Esophagus (tissue), 2 donors: ENCODE results near the gene CYP4V2. TPM values are rescaled to one million over a fixed set of nuclear protein-coding genes. Genes with fewer than 3 reads are reported as not detected.

Experiments
- H3K27ac ChIP-seq, 2 donors: one replicate each; pipeline ENCODE4 v1.5.1; 2013; ENCODE audit warnings: low read depth in 2 of 2, mild to moderate bottlenecking in 2 of 2, inconsistent platforms in 1 of 2, low read length in 1 of 2, moderate library complexity in 1 of 2
- H3K27me3 ChIP-seq, 2 donors: one replicate each; pipeline ENCODE4 v1.6.1; 2013; ENCODE audit warnings: low read length in 2 of 2, control low read depth in 1 of 2, mild to moderate bottlenecking in 1 of 2; ENCODE audit not compliant: insufficient read depth in 2 of 2, control insufficient read depth in 1 of 2
- H3K36me3 ChIP-seq, 2 donors: one replicate each; pipeline ENCODE4 v1.6.1; 2013; ENCODE audit warnings: low read length in 1 of 2; ENCODE audit not compliant: control insufficient read depth in 2 of 2, insufficient read depth in 2 of 2
- H3K4me1 ChIP-seq, 2 donors: one replicate each; pipeline ENCODE4 v1.6.1; 2013; ENCODE audit warnings: low read length in 1 of 2; ENCODE audit not compliant: control insufficient read depth in 2 of 2, insufficient read depth in 2 of 2
- H3K4me3 ChIP-seq, 2 donors: one replicate each; pipeline ENCODE4 v1.5.1; 2013; ENCODE audit warnings: low read length in 2 of 2, mild to moderate bottlenecking in 2 of 2, low read depth in 1 of 2, moderate library complexity in 1 of 2
- H3K9me3 ChIP-seq, 2 donors: one replicate each; pipeline ENCODE4 v1.6.1; 2013; ENCODE audit warnings: mild to moderate bottlenecking in 2 of 2, low read depth in 1 of 2, low read length in 1 of 2, moderate library complexity in 1 of 2; ENCODE audit not compliant: control insufficient read depth in 2 of 2, insufficient read depth in 1 of 2
- WGBS, 2 donors: extraction: QIAGEN DNeasy Blood & Tissue Kit; methylation state at CpG; one replicate each; pipeline ENCODE4 v1.1.7; 2013; 5-methylcytosine and 5-hydroxymethylcytosine counted together
- polyA plus RNA-seq, 2 donors: library from polyadenylated mRNA; stranded (reverse); fragments of 200-250 nt; gene quantifications; one replicate each; pipeline ENCODE4 v1.2.3, GENCODE V29; 2013
- donor health status: healthy with polysubstance abuse.
- donor health status: Bipolar disorder and iron deficiency.

CYP4V2 gene
- polyA plus RNA-seq, 2 donors = 4.4 to 6.4 TPM

GRCh38 chr4:186158021-186158813 is 33.1 kb upstream of the CYP4V2 start:
- H3K9me3 ChIP-seq = no peaks in the 10 kb centered on the region
- no peak overlapping the region for H3K4me3 ChIP-seq
- no peaks in the 10 kb centered on the region for H3K27me3 ChIP-seq
- H3K36me3 ChIP-seq = peaks cover 0 to 4% of the 10 kb centered on the region in 2 donors
- no peaks in the 10 kb centered on the region for H3K4me1 ChIP-seq
- WGBS, 2 donors = 80 to 84% methylated on average over 17 of the region's 17 CpGs
- no peak overlapping the region for H3K27ac ChIP-seq

GRCh38 chr4:186158966-186159365 is 32.4 kb upstream of the CYP4V2 start:
- 82 to 87% methylated on average over 5 of the region's 5 CpGs for whole genome bisulfite sequencing, 2 donors
- H3K27me3 ChIP-seq = no peaks in the 10 kb centered on the region
- H3K4me1 ChIP-seq = no peaks in the 10 kb centered on the region
- H3K36me3 ChIP-seq = peaks cover 0 to 4% of the 10 kb centered on the region in 2 donors
- H3K27ac ChIP-seq = no peak overlapping the region
- H3K9me3 ChIP-seq = no peaks in the 10 kb centered on the region
- H3K4me3 ChIP-seq = no peak overlapping the region

- no peak overlapping the region for H3K27ac ChIP-seq
- H3K4me1 ChIP-seq = no peaks in the 10 kb centered on the region
- WGBS, 2 donors = 86 to 88% methylated on average over 6 of the region's 6 CpGs
- H3K27me3 ChIP-seq = no peaks in the 10 kb centered on the region
- H3K36me3 ChIP-seq = peaks cover 0 to 4% of the 10 kb centered on the region in 2 donors
- H3K4me3 ChIP-seq = no peak overlapping the region
- no peaks in the 10 kb centered on the region for H3K9me3 ChIP-seq
These were observed 31.8 kb upstream of the CYP4V2 start for GRCh38 chr4:186159613-186160012.

- Histone ChIP-seq H3K4me1 (no peaks in the 10 kb centered on the region), H3K4me3 (no peak overlapping the region), H3K36me3 (peaks cover 0 to 4% of the 10 kb centered on the region in 2 donors), H3K9me3 (no peaks in the 10 kb centered on the region), H3K27me3 (no peaks in the 10 kb centered on the region), H3K27ac (no peak overlapping the region)
- 42 to 51% methylated on average over 6 of the region's 6 CpGs for WGBS, 2 donors
These were observed 30.2 kb upstream of the CYP4V2 start for GRCh38 chr4:186161138-186161537.

- no peaks in the 10 kb centered on the region for H3K9me3 ChIP-seq
- no peaks in the 10 kb centered on the region for H3K4me1 ChIP-seq
- H3K27me3 ChIP-seq = no peaks in the 10 kb centered on the region
- H3K4me3 ChIP-seq = no peak overlapping the region
- 89 to 91% methylated on average over 15 of the region's 15 CpGs for WGBS, 2 donors
- no peak overlapping the region for H3K27ac ChIP-seq
- H3K36me3 ChIP-seq = no peaks in the 10 kb centered on the region
These were observed 24.4 kb upstream of the CYP4V2 start for GRCh38 chr4:186166852-186167512.

- H3K9me3 ChIP-seq = no peaks in the 10 kb centered on the region
- no peak overlapping the region for H3K27ac ChIP-seq
- H3K4me3 ChIP-seq = no peak overlapping the region
- no peaks in the 10 kb centered on the region for H3K27me3 ChIP-seq
- no peaks in the 10 kb centered on the region for H3K36me3 ChIP-seq
- H3K4me1 ChIP-seq = no peaks in the 10 kb centered on the region
- WGBS, 2 donors = 86 to 93% methylated on average over 5 of the region's 5 CpGs
These were observed 23.8 kb upstream of the CYP4V2 start for GRCh38 chr4:186167605-186168004.

GRCh38 chr4:186168750-186169149 is 22.6 kb upstream of the CYP4V2 start:
- H3K4me3 ChIP-seq = no peak overlapping the region
- no peaks in the 10 kb centered on the region for H3K27me3 ChIP-seq
- 90 to 95% methylated on average over 9 of the region's 9 CpGs for WGBS, 2 donors
- no peak overlapping the region for H3K27ac ChIP-seq
- H3K9me3 ChIP-seq = no peaks in the 10 kb centered on the region
- H3K36me3 ChIP-seq = no peaks in the 10 kb centered on the region
- H3K4me1 ChIP-seq = no peaks in the 10 kb centered on the region

- Histone ChIP-seq H3K36me3 (no peaks in the 10 kb centered on the region), H3K27me3 (no peaks in the 10 kb centered on the region)
- 92 to 93% methylated on average over 18 of the region's 18 CpGs for WGBS, 2 donors
These were observed 21.9 kb upstream of the CYP4V2 start for GRCh38 chr4:186169333-186169944.

GRCh38 chr4:186169945-186170802 is 21.2 kb upstream of the CYP4V2 start:
- H3K27me3 ChIP-seq = no peaks in the 10 kb centered on the region
- no peak overlapping the region for H3K27ac ChIP-seq
- 88 to 92% methylated on average over 16 of the region's 16 CpGs for WGBS, 2 donors
- no peaks in the 10 kb centered on the region for H3K36me3 ChIP-seq
- H3K9me3 ChIP-seq = no peaks in the 10 kb centered on the region
- no peaks in the 10 kb centered on the region for H3K4me1 ChIP-seq
- H3K4me3 ChIP-seq = no peak overlapping the region

More at GRCh38 chr4:186169333-186169944, 21.9 kb upstream of the CYP4V2 start:
- Histone ChIP-seq H3K4me3 (no peak overlapping the region), H3K27ac (no peak overlapping the region), H3K9me3 (no peaks in the 10 kb centered on the region), H3K4me1 (no peaks in the 10 kb centered on the region)
